ENCODE measurements around the gene EDDM13.
A peak's percentile ranks its signal among the peaks of the same experiment; 100 is the strongest.
"Not testable (repeated sequence)": the region's sequence is repeated elsewhere in the genome, so short reads cannot be mapped to it uniquely, and the experiment has no call there.

The EDDM13 gene

GRCh38 chr19:56295531-56296455 is 23.2 kb downstream of the EDDM13 start:
- Histone ChIP-seq H3K4me1 (ENCODE audit: control insufficient read depth, insufficient read depth, low read length) (no peaks in the 10 kb centered on the region), H3K36me3 (ENCODE audit: control insufficient read depth, insufficient read depth, low read length, severe bottlenecking) (peaks cover 32% of the 10 kb centered on the region), H3K27me3 (replicated peaks; ENCODE audit: control insufficient read depth, insufficient read depth, low read length) (no peaks in the 10 kb centered on the region), H3K9ac (ENCODE audit: low read length) (no peak overlapping the region), H3K9me3 (ENCODE audit: control insufficient read depth, low read length) (no peaks in the 10 kb centered on the region), H3K4me3 (ENCODE audit: low read length) (no peak overlapping the region)
- DNase-seq (ENCODE audit: low read depth): no peak

GRCh38 chr19:56297010-56297409 is 24.5 kb downstream of the EDDM13 start:
- Histone ChIP-seq H3K4me3 (ENCODE audit: low read length) (no peak overlapping the region), H3K36me3 (ENCODE audit: control insufficient read depth, insufficient read depth, low read length, severe bottlenecking) (peaks cover 29% of the 10 kb centered on the region), H3K27me3 (replicated peaks; ENCODE audit: control insufficient read depth, insufficient read depth, low read length) (no peaks in the 10 kb centered on the region), H3K4me1 (ENCODE audit: control insufficient read depth, insufficient read depth, low read length) (no peaks in the 10 kb centered on the region), H3K9ac (ENCODE audit: low read length) (no peak overlapping the region), H3K9me3 (ENCODE audit: control insufficient read depth, low read length) (no peaks in the 10 kb centered on the region)
- DNase-seq (ENCODE audit: low read depth): no peak

GRCh38 chr19:56299688-56300087 is 27.1 kb downstream of the EDDM13 start:
- H3K4me1 ChIP-seq (ENCODE audit: control insufficient read depth, insufficient read depth, low read length): no peaks in the 10 kb centered on the region
- H3K27me3 ChIP-seq (replicated peaks; ENCODE audit: control insufficient read depth, insufficient read depth, low read length): no peaks in the 10 kb centered on the region
- no peak overlapping the region for H3K4me3 ChIP-seq (ENCODE audit: low read length)
- peaks cover 25% of the 10 kb centered on the region for H3K36me3 ChIP-seq (ENCODE audit: control insufficient read depth, insufficient read depth, low read length, severe bottlenecking)
- H3K9me3 ChIP-seq (ENCODE audit: control insufficient read depth, low read length): no peaks in the 10 kb centered on the region
- H3K9ac ChIP-seq (ENCODE audit: low read length): no peak overlapping the region
- DNase-seq (ENCODE audit: low read depth): no peak

GRCh38 chr19:56301155-56301554 is 28.6 kb downstream of the EDDM13 start:
- Histone ChIP-seq H3K36me3 (ENCODE audit: control insufficient read depth, insufficient read depth, low read length, severe bottlenecking) (peaks cover 31% of the 10 kb centered on the region), H3K4me1 (ENCODE audit: control insufficient read depth, insufficient read depth, low read length) (no peaks in the 10 kb centered on the region), H3K9me3 (ENCODE audit: control insufficient read depth, low read length) (no peaks in the 10 kb centered on the region), H3K27me3 (replicated peaks; ENCODE audit: control insufficient read depth, insufficient read depth, low read length) (no peaks in the 10 kb centered on the region), H3K9ac (ENCODE audit: low read length) (no peak overlapping the region), H3K4me3 (ENCODE audit: low read length) (no peak overlapping the region)
- no peak for DNase-seq (ENCODE audit: low read depth)

GRCh38 chr19:56301886-56302620 is 29.5 kb downstream of the EDDM13 start:
- peaks cover 26% of the 10 kb centered on the region for H3K36me3 ChIP-seq (ENCODE audit: control insufficient read depth, insufficient read depth, low read length, severe bottlenecking)
- no peak for DNase-seq (ENCODE audit: low read depth)
- H3K9ac ChIP-seq (ENCODE audit: low read length): no peak overlapping the region
- no peaks in the 10 kb centered on the region for H3K27me3 ChIP-seq (replicated peaks; ENCODE audit: control insufficient read depth, insufficient read depth, low read length)
- no peak overlapping the region for H3K4me3 ChIP-seq (ENCODE audit: low read length)
- no peaks in the 10 kb centered on the region for H3K9me3 ChIP-seq (ENCODE audit: control insufficient read depth, low read length)
- H3K4me1 ChIP-seq (ENCODE audit: control insufficient read depth, insufficient read depth, low read length): no peaks in the 10 kb centered on the region

GRCh38 chr19:56304243-56304642 is 31.7 kb downstream of the EDDM13 start:
- H3K9ac ChIP-seq (ENCODE audit: low read length): no peak overlapping the region
- H3K4me3 ChIP-seq (ENCODE audit: low read length): no peak overlapping the region
- DNase-seq (ENCODE audit: low read depth): no peak

GRCh38 chr19:56306016-56306415 is 33.5 kb downstream of the EDDM13 start:
- Histone ChIP-seq H3K36me3 (ENCODE audit: control insufficient read depth, insufficient read depth, low read length, severe bottlenecking) (peaks cover 24% of the 10 kb centered on the region), H3K27me3 (replicated peaks; ENCODE audit: control insufficient read depth, insufficient read depth, low read length) (no peaks in the 10 kb centered on the region), H3K9ac (ENCODE audit: low read length) (no peak overlapping the region), H3K9me3 (ENCODE audit: control insufficient read depth, low read length) (no peaks in the 10 kb centered on the region), H3K4me3 (ENCODE audit: low read length) (no peak overlapping the region), H3K4me1 (ENCODE audit: control insufficient read depth, insufficient read depth, low read length) (no peaks in the 10 kb centered on the region)
- DNase-seq (ENCODE audit: low read depth): no peak

More at GRCh38 chr19:56304243-56304642, 31.7 kb downstream of the EDDM13 start:
- Histone ChIP-seq H3K36me3 (ENCODE audit: control insufficient read depth, insufficient read depth, low read length, severe bottlenecking) (peaks cover 26% of the 10 kb centered on the region), H3K9me3 (ENCODE audit: control insufficient read depth, low read length) (no peaks in the 10 kb centered on the region), H3K27me3 (replicated peaks; ENCODE audit: control insufficient read depth, insufficient read depth, low read length) (no peaks in the 10 kb centered on the region), H3K4me1 (ENCODE audit: control insufficient read depth, insufficient read depth, low read length) (no peaks in the 10 kb centered on the region)

GRCh38 chr19:56307062-56307461 is 34.5 kb downstream of the EDDM13 start:
- H3K4me1 ChIP-seq (ENCODE audit: control insufficient read depth, insufficient read depth, low read length); DNase-seq (ENCODE audit: low read depth); H3K4me3 ChIP-seq (ENCODE audit: low read length); H3K27me3 ChIP-seq (replicated peaks; ENCODE audit: control insufficient read depth, insufficient read depth, low read length); H3K9me3 ChIP-seq (ENCODE audit: control insufficient read depth, low read length); H3K9ac ChIP-seq (ENCODE audit: low read length): not testable (repeated sequence)
- peaks cover 28% of the 10 kb centered on the region for H3K36me3 ChIP-seq (ENCODE audit: control insufficient read depth, insufficient read depth, low read length, severe bottlenecking)

- H3K27me3 ChIP-seq (replicated peaks; ENCODE audit: control insufficient read depth, insufficient read depth, low read length): no peaks in the 10 kb centered on the region
- H3K9me3 ChIP-seq (ENCODE audit: control insufficient read depth, low read length): no peaks in the 10 kb centered on the region
- H3K9ac ChIP-seq (ENCODE audit: low read length): no peak overlapping the region
- H3K4me3 ChIP-seq (ENCODE audit: low read length): no peak overlapping the region
- H3K36me3 ChIP-seq (ENCODE audit: control insufficient read depth, insufficient read depth, low read length, severe bottlenecking): peaks cover 30% of the 10 kb centered on the region
- peaks cover 6% of the 10 kb centered on the region for H3K4me1 ChIP-seq (ENCODE audit: control insufficient read depth, insufficient read depth, low read length)
- no peak for DNase-seq (ENCODE audit: low read depth)
Measured at GRCh38 chr19:56308792-56309191, 36.2 kb downstream of the EDDM13 start.

GRCh38 chr19:56309511-56310185 is 37.1 kb downstream of the EDDM13 start:
- Histone ChIP-seq H3K27me3 (replicated peaks; ENCODE audit: control insufficient read depth, insufficient read depth, low read length) (no peaks in the 10 kb centered on the region), H3K4me1 (ENCODE audit: control insufficient read depth, insufficient read depth, low read length) (peaks cover 8% of the 10 kb centered on the region), H3K9me3 (ENCODE audit: control insufficient read depth, low read length) (no peaks in the 10 kb centered on the region), H3K36me3 (ENCODE audit: control insufficient read depth, insufficient read depth, low read length, severe bottlenecking) (peaks cover 23% of the 10 kb centered on the region), H3K4me3 (ENCODE audit: low read length) (no peak overlapping the region), H3K9ac (ENCODE audit: low read length) (no peak overlapping the region)
- peak; percentile 44 for DNase-seq (ENCODE audit: low read depth)

GRCh38 chr19:56310462-56310861 is 37.9 kb downstream of the EDDM13 start:
- Histone ChIP-seq H3K4me1 (ENCODE audit: control insufficient read depth, insufficient read depth, low read length) (peaks cover 10% of the 10 kb centered on the region), H3K9ac (ENCODE audit: low read length) (no peak overlapping the region), H3K36me3 (ENCODE audit: control insufficient read depth, insufficient read depth, low read length, severe bottlenecking) (peaks cover 15% of the 10 kb centered on the region), H3K9me3 (ENCODE audit: control insufficient read depth, low read length) (no peaks in the 10 kb centered on the region), H3K27me3 (replicated peaks; ENCODE audit: control insufficient read depth, insufficient read depth, low read length) (no peaks in the 10 kb centered on the region), H3K4me3 (ENCODE audit: low read length) (no peak overlapping the region)
- DNase-seq (ENCODE audit: low read depth): no peak
